NOMO-1 treated with dmso at 0.1 percent for 144 hours (cell line): Measurements from ENCODE around the gene CRKL.
A peak's percentile ranks its signal among the peaks of the same experiment; 100 is the strongest.
"Not testable (repeated sequence)": the region's sequence is repeated elsewhere in the genome, so short reads cannot be mapped to it uniquely, and the experiment has no call there.

ENCODE experiments used
- DNase-seq: peaks from one replicate; lab custom pipeline; 2025; ENCODE audit not compliant: unreplicated experiment; lab: John Stamatoyannopoulos, UW

Gene CRKL

GRCh38 chr22:20901093-20902033 is 15.8 kb upstream of the CRKL start:
- DNase-seq: not testable (repeated sequence)

- DNase-seq: no peak
These were observed 14.1 kb upstream of the CRKL start for GRCh38 chr22:20903093-20903492.

- peak; percentile 80 for DNase-seq
These were observed 12.9 kb upstream of the CRKL start for GRCh38 chr22:20904008-20904979.

GRCh38 chr22:20904980-20905355 is 12.2 kb upstream of the CRKL start:
- DNase-seq: no peak

GRCh38 chr22:20905415-20906386 is 11.5 kb upstream of the CRKL start:
- no peak for DNase-seq

- DNase-seq: no peak
These were observed 10.8 kb upstream of the CRKL start for GRCh38 chr22:20906387-20906767.

- DNase-seq: not testable (repeated sequence)
These were observed 8.5 kb upstream of the CRKL start for GRCh38 chr22:20908717-20909116.

GRCh38 chr22:20909543-20910303 is 7.5 kb upstream of the CRKL start:
- DNase-seq: no peak

GRCh38 chr22:20912494-20912893 is 4.7 kb upstream of the CRKL start:
- DNase-seq: no peak

GRCh38 chr22:20918663-20919218 is 1.5 kb downstream of the CRKL start:
- DNase-seq: no peak

GRCh38 chr22:20919718-20920117 is 2.5 kb downstream of the CRKL start:
- DNase-seq: no peak

GRCh38 chr22:20920881-20921203 is 3.6 kb downstream of the CRKL start:
- DNase-seq: no peak

- DNase-seq: no peak
These were observed 5.0 kb downstream of the CRKL start for GRCh38 chr22:20922141-20922751.

- DNase-seq: no peak
These were observed 9.0 kb downstream of the CRKL start for GRCh38 chr22:20926243-20926642.

GRCh38 chr22:20927940-20928572 is 10.8 kb downstream of the CRKL start:
- no peak for DNase-seq

GRCh38 chr22:20928573-20928967 is 11.4 kb downstream of the CRKL start:
- DNase-seq: no peak

GRCh38 chr22:20930004-20930403 is 12.8 kb downstream of the CRKL start:
- no peak for DNase-seq

- not testable (repeated sequence) for DNase-seq
These were observed 13.2 kb downstream of the CRKL start for GRCh38 chr22:20930435-20930834.
